GM23338 (cell line): ENCODE data around the gene SNAPC2. TPM values are rescaled to one million over a fixed set of nuclear protein-coding genes. Genes with fewer than 3 reads are reported as not detected.
A peak's percentile ranks its signal among the peaks of the same experiment; 100 is the strongest.

Experiments used
- ATAC-seq: fragments of 200-7000 bp; cut with Tn5 transposase; 3 replicates; pipeline ENCODE4 v1.9.1; 2020
- DNase-seq: peaks from one replicate; pipeline ENCODE4 v3.0.0-alpha.2; 2015; ENCODE audit warnings: low spot score
- H2AFZ ChIP-seq: fragments of 200-600 bp; sonication (generic); 2 replicates; pipeline ENCODE4 v1.8.0; 2016; ENCODE audit warnings: antibody characterized with exemption, mild to moderate bottlenecking, moderate library complexity
- H3F3A ChIP-seq: fragments of 200-600 bp; sonication (generic); replicated peaks from 2 replicates; pipeline ENCODE4 v1.8.0; 2017; ENCODE audit warnings: antibody characterized with exemption, mixed run types, low read depth
- H3K27ac ChIP-seq: fragments of 200-600 bp; sonication (generic); 2 replicates; pipeline ENCODE4 v1.6.1; 2016; ENCODE audit warnings: low read depth
- H3K27me3 ChIP-seq: fragments of 200-600 bp; sonication (generic); 2 replicates; pipeline ENCODE4 v1.8.0; 2016; ENCODE audit warnings: mild to moderate bottlenecking, mixed run types, moderate library complexity; ENCODE audit not compliant: insufficient read depth
- H3K36me3 ChIP-seq: fragments of 200-600 bp; sonication (generic); 2 replicates; pipeline ENCODE4 v1.8.0; 2016; ENCODE audit warnings: mild to moderate bottlenecking; ENCODE audit not compliant: insufficient read depth
- H3K4me1 ChIP-seq: fragments of 200-600 bp; sonication (generic); 2 replicates; pipeline ENCODE4 v1.8.0; 2016; ENCODE audit warnings: mild to moderate bottlenecking, moderate library complexity; ENCODE audit not compliant: insufficient read depth
- H3K4me2 ChIP-seq: fragments of 200-600 bp; sonication (generic); 2 replicates; pipeline ENCODE4 v1.7.1; 2017; ENCODE audit warnings: mixed run types
- H3K4me3 ChIP-seq: fragments of 200-600 bp; sonication (generic); 2 replicates; pipeline ENCODE4 v1.6.1; 2016; ENCODE audit warnings: mixed run types
- H3K79me2 ChIP-seq: fragments of 200-600 bp; sonication (generic); replicated peaks from 2 replicates; pipeline ENCODE4 v1.8.0; 2017; ENCODE audit warnings: mild to moderate bottlenecking; ENCODE audit not compliant: insufficient read depth
- H3K9me2 ChIP-seq: fragments of 200-600 bp; sonication (generic); 2 replicates; pipeline ENCODE4 v1.8.0; 2017; ENCODE audit not compliant: insufficient read depth
- H4K20me1 ChIP-seq: fragments of 200-600 bp; sonication (generic); replicated peaks from 2 replicates; pipeline ENCODE4 v1.8.0; 2017; ENCODE audit warnings: mild to moderate bottlenecking; ENCODE audit not compliant: insufficient read depth
- H3K27ac Mint-ChIP-seq: 2 replicates; pipeline ENCODE4 v1.8.0; 2020; ENCODE audit warnings: inconsistent platforms, mild to moderate bottlenecking, moderate library complexity, mixed read lengths
- H3K27me3 Mint-ChIP-seq: 3 replicates; pipeline ENCODE4 v1.8.0; 2022; ENCODE audit warnings: low read depth, mild to moderate bottlenecking, moderate library complexity, mixed read lengths, inconsistent platforms; ENCODE audit not compliant: insufficient read depth, poor library complexity
- H3K36me3 Mint-ChIP-seq: 3 replicates; pipeline ENCODE4 v1.8.0; 2021; ENCODE audit warnings: low read depth, mild to moderate bottlenecking, inconsistent platforms, moderate library complexity, mixed read lengths
- H3K4me1 Mint-ChIP-seq: 3 replicates; pipeline ENCODE4 v1.8.0; 2020; ENCODE audit warnings: mild to moderate bottlenecking, inconsistent platforms, mixed read lengths
- H3K4me3 Mint-ChIP-seq: 3 replicates; pipeline ENCODE4 v1.8.0; 2021; ENCODE audit warnings: moderate library complexity, mild to moderate bottlenecking, inconsistent platforms, mixed read lengths
- H3K9me3 Mint-ChIP-seq: 3 replicates; pipeline ENCODE4 v1.8.0; 2020; ENCODE audit warnings: moderate library complexity, mild to moderate bottlenecking, inconsistent platforms, mixed read lengths
- CTCF ChIP-seq, 2 experiments: fragments of 200-600 bp in 1 of 2; sonication (generic) in 1 of 2; conservative IDR thresholded peaks; 2 replicates each; pipeline versions ENCODE4 v1.5.1 to v1.6.1; 2016 to 2017; ENCODE audit warnings: antibody characterized with exemption in 2 of 2, low read depth in 2 of 2, mild to moderate bottlenecking in 2 of 2, moderate library complexity in 1 of 2
- JUNB ChIP-seq: IDR thresholded peaks from one replicate; pipeline ENCODE4 v1.6.1; 2016; ENCODE audit warnings: antibody characterized with exemption; ENCODE audit not compliant: unreplicated experiment
- POLR2AphosphoS5 ChIP-seq: IDR thresholded peaks from 2 replicates; pipeline ENCODE4 v1.6.1; 2016; ENCODE audit warnings: antibody characterized with exemption, low read depth
- REST ChIP-seq: IDR thresholded peaks from one replicate; pipeline ENCODE4 v1.6.1; 2018; ENCODE audit warnings: antibody characterized with exemption; ENCODE audit not compliant: unreplicated experiment
- STAT1 ChIP-seq: IDR thresholded peaks from one replicate; pipeline ENCODE4 v1.6.1; 2016; ENCODE audit warnings: antibody characterized with exemption; ENCODE audit not compliant: unreplicated experiment
- ZNF114 ChIP-seq: fragments of 250-450 bp; sonication (Bioruptor Pico); IDR thresholded peaks from 2 replicates; pipeline ENCODE4 v1.5.0; 2020; ENCODE audit warnings: mild to moderate bottlenecking, moderate library complexity
- ZNF331 ChIP-seq: fragments of 250-450 bp; sonication (Bioruptor Pico); IDR thresholded peaks from 2 replicates; pipeline ENCODE4 v1.5.0; 2020; ENCODE audit warnings: low read depth, mild to moderate bottlenecking, moderate library complexity
- polyA plus RNA-seq: library from polyadenylated mRNA; unstranded; fragments of >200 nt; fragmentation: Nextera tagmentation; extraction: Ambion mirVana; gene quantifications from 2 replicates; pipeline ENCODE4 v1.2.1, GENCODE V29; 2016
- total RNA-seq: library from RNA; depleted of rRNA; stranded (reverse); fragments of >200 nt; shearing (Covaris generic); gene quantifications from 2 replicates; pipeline ENCODE4 v1.2.3, GENCODE V29; 2014

The SNAPC2 gene
- total and polyA plus RNA-seq, 2 experiments from 2014 or later, result 17.1 to 25.1 TPM

GRCh38 chr19:7968008-7968795 lies 48.1 kb downstream of the SNAPC2 start:
- H3K36me3 ChIP-seq, result peaks cover 32% of the 10 kb centered on the region
- H3K36me3 Mint-ChIP-seq, result peaks cover 66% of the 10 kb centered on the region

More at GRCh38 chr19:7968008-7968795, 48.1 kb downstream of the SNAPC2 start:
- H3K4me1 Mint-ChIP-seq, result peaks cover 23% of the 10 kb centered on the region
- peak overlapping the region; percentile 48; the same call in 1 of the 2 replicates for H3K27ac Mint-ChIP-seq
- DNase-seq, result no peak
- H3K27me3 Mint-ChIP-seq, result peaks cover 22% of the 10 kb centered on the region
- no peak overlapping the region for H3K4me3 Mint-ChIP-seq
- no peaks in the 10 kb centered on the region; the same call in 1 of the 2 replicates for H3K79me2 ChIP-seq
- peak overlapping the region; percentile 27 for H3K27ac ChIP-seq
- H3F3A ChIP-seq, result peaks cover 50% of the 10 kb centered on the region
- TF ChIP-seq ZNF114, result no peak
- TF ChIP-seq REST, result no peak
- TF ChIP-seq CTCF (conservative IDR thresholded peaks at IDR 0.05; ENCODE audit: low read depth in 2 of 2), result no peak
- no peak for TF ChIP-seq ZNF331 (CRISPR knock-in tag)
- TF ChIP-seq JUNB, result no peak
- no peak for TF ChIP-seq STAT1
- no peak for TF ChIP-seq POLR2AphosphoS5
- H3K9me2 ChIP-seq, result no peaks in the 10 kb centered on the region
- no peak overlapping the region for H3K4me3 ChIP-seq
- H3K27me3 ChIP-seq, result no peaks in the 10 kb centered on the region
- no peak for ATAC-seq
- H3K9me3 Mint-ChIP-seq, result no peaks in the 10 kb centered on the region
- peaks cover 40% of the 10 kb centered on the region; the same call in 1 of the 2 replicates for H4K20me1 ChIP-seq
- no peak overlapping the region for H2AFZ ChIP-seq
- no peak overlapping the region for H3K4me2 ChIP-seq
- peaks cover 15% of the 10 kb centered on the region for H3K4me1 ChIP-seq
